Ovary (tissue), 9 donors: ENCODE measurements around the gene GATAD2A. TPM values are rescaled to one million over a fixed set of nuclear protein-coding genes. Genes with fewer than 3 reads are reported as not detected.
A peak's percentile ranks its signal among the peaks of the same experiment; 100 is the strongest.

Source experiments
- DNase-seq, 5 donors: peaks; one replicate each; pipeline ENCODE4 v3.0.0-alpha.2; 2019 to 2020
- H3K27ac ChIP-seq, 2 donors: fragments of 200-600 bp; one replicate each; pipeline versions ENCODE4 v1.5.1 to v1.8.0; 2019 to 2022
- H3K27me3 ChIP-seq: fragments of 200-600 bp; one replicate; pipeline ENCODE4 v1.8.0; 2022
- H3K36me3 ChIP-seq: fragments of 200-600 bp; sonication (generic); one replicate; pipeline ENCODE4 v1.5.1; 2019
- H3K4me1 ChIP-seq: one replicate; pipeline ENCODE4 v1.8.1; 2013; ENCODE audit warnings: mild to moderate bottlenecking, moderate library complexity; ENCODE audit not compliant: insufficient read depth
- H3K4me3 ChIP-seq: fragments of 200-600 bp; sonication (generic); one replicate; pipeline ENCODE4 v1.5.1; 2017
- H3K9me3 ChIP-seq, 2 donors: fragments of 200-600 bp in 1 of 2; sonication (generic) in 1 of 2; one replicate each; pipeline versions ENCODE4 v1.5.1 to v1.8.1; 2013 to 2019; ENCODE audit warnings: mild to moderate bottlenecking in 1 of 2, moderate library complexity in 1 of 2
- EP300 ChIP-seq: sonication (generic); formaldehyde crosslinking; IDR thresholded peaks from one replicate; pipeline ENCODE4 v1.6.1; 2017; ENCODE audit warnings: antibody characterized with exemption
- POLR2A ChIP-seq: fragments of 450-650 bp; IDR thresholded peaks from one replicate; pipeline ENCODE4 v1.6.1; 2017; ENCODE audit warnings: antibody characterized with exemption, mild to moderate bottlenecking, moderate library complexity
- WGBS, 3 donors: extraction: QIAGEN DNeasy Blood & Tissue Kit in 1 of 3; methylation state at CpG; one replicate each; pipeline versions ENCODE4 v1.1.5 to v1.1.7; 2013 to 2017; 5-methylcytosine and 5-hydroxymethylcytosine counted together
- intact Hi-C, 4 donors: fragments of 100-400 bp; cut with DNase I; formaldehyde crosslinking; loops; one replicate each; pipeline versions ENCODE4 v1.11.0 to v1.15.1; 2022 to 2023
- polyA plus RNA-seq, 2 donors: library from polyadenylated mRNA; stranded (reverse); fragments of 200-250 nt in 1 of 2; fragments of 350-450 nt in 1 of 2; fragmentation: Illumina TruSeq in 1 of 2; extraction: RNeasy Lipid Tissue Mini Kit (QIAGEN cat#74804) in 1 of 2; gene quantifications; one replicate each; pipeline ENCODE4 v1.2.3, GENCODE V29; 2013 to 2014
- total RNA-seq, 7 donors: library from RNA; depleted of rRNA in 2 of 7; stranded (reverse); fragments of >200 nt in 2 of 7; fragmentation: NEBNext Ultra II Directional in 3 of 7; extraction: Animal tissue kit (Norgen Biotek cat#: 25700) in 3 of 7; gene quantifications; one replicate each; pipeline versions ENCODE4 v1.1.0 to v1.2.4, GENCODE V29; 2016 to 2023
- TF ChIP-seq, protein P1 (sequence below), 3 donors: fragments of 450-650 bp in 2 of 3; fragments of 200-600 bp in 1 of 3; IDR thresholded peaks; one replicate each; pipeline versions ENCODE4 v1.5.1 to v1.8.0; 2016 to 2022; ENCODE audit warnings: antibody characterized with exemption in 3 of 3, mild to moderate bottlenecking in 1 of 3
- donor health status: DM: no; HTN: no; CAD: no; lungs with moderate emphysema.
- donor health status: DM: no; HTN: no; CAD: no.
- donor health status: Bipolar disorder and iron deficiency.
- donor health status: DM: yes; HTN: yes; CAD: no.
- donor health status: DM: no; HTN: no; CAD: no.
- donor health status: DM: yes; HTN: yes; CAD: no.

GATAD2A gene
- total and polyA plus RNA-seq, 9 donors: 10.7 to 83.0 (median 52.2) TPM

DNA sequence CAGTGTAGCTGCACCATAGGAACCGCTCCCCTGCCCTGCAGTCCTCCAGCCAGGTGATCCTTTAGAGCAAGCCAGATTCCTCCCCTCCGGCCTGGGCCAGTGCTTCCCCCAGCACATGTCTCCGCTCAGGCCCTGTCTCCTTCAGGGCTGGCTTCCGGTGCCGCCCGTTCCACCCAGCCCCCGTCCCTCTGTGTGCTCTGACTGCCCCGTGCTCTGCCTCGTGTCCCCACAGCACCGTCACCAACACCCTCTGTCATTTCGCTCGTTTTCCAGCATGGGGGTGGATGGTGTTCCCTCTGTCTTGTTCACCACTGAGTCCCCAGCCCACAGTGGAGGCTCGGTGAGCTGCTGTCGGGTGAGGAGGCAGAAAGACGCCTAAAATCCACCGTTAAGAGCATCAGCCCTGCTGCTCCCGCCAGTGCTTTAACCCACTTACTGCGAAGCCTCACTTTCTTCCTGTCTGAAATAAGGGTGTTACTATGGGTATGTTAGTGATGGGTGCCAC lies 55.3 kb downstream of the GATAD2A start:
- H3K4me3 ChIP-seq: no peak overlapping the region
- WGBS, 3 donors: 38 to 52% (median 51%) methylated on average over 18 of the region's 18 CpGs
- peak in 3 of 5 donors; percentile 31 to 57 (median 39) for DNase-seq

GRCh38 chr19:19461306-19461670 lies 55.8 kb downstream of the GATAD2A start:
- Histone ChIP-seq H3K4me1 (peaks cover 39% of the 10 kb centered on the region), H3K36me3 (no peaks in the 10 kb centered on the region), H3K27me3 (no peaks in the 10 kb centered on the region), H3K9me3 (no peaks in the 10 kb centered on the region), H3K27ac (peak overlapping the region in 1 of 2 donors; percentile 80), H3K4me3 (no peak overlapping the region)
- TF ChIP-seq POLR2A (no peak), EP300 (no peak)
- TF ChIP-seq, protein P1, sequence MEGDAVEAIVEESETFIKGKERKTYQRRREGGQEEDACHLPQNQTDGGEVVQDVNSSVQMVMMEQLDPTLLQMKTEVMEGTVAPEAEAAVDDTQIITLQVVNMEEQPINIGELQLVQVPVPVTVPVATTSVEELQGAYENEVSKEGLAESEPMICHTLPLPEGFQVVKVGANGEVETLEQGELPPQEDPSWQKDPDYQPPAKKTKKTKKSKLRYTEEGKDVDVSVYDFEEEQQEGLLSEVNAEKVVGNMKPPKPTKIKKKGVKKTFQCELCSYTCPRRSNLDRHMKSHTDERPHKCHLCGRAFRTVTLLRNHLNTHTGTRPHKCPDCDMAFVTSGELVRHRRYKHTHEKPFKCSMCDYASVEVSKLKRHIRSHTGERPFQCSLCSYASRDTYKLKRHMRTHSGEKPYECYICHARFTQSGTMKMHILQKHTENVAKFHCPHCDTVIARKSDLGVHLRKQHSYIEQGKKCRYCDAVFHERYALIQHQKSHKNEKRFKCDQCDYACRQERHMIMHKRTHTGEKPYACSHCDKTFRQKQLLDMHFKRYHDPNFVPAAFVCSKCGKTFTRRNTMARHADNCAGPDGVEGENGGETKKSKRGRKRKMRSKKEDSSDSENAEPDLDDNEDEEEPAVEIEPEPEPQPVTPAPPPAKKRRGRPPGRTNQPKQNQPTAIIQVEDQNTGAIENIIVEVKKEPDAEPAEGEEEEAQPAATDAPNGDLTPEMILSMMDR (IDR thresholded peaks at IDR 0.05): no peak
- 80 to 87% (median 84%) methylated on average over 4 of the region's 4 CpGs for WGBS, 3 donors
- intact Hi-C loops: no loop called here
- DNase-seq: no peak

More for the DNA sequence above, 55.3 kb downstream of the GATAD2A start:
- H3K27ac ChIP-seq: peak overlapping the region in 1 of 2 donors; percentile 21
- intact Hi-C loops: no loop called here
- H3K36me3 ChIP-seq: no peaks in the 10 kb centered on the region
- H3K9me3 ChIP-seq: no peaks in the 10 kb centered on the region
- H3K4me1 ChIP-seq: peaks cover 39% of the 10 kb centered on the region
- H3K27me3 ChIP-seq: no peaks in the 10 kb centered on the region
- TF ChIP-seq, protein P1 (IDR thresholded peaks at IDR 0.05): no peak
- TF ChIP-seq EP300: no peak

DNA sequence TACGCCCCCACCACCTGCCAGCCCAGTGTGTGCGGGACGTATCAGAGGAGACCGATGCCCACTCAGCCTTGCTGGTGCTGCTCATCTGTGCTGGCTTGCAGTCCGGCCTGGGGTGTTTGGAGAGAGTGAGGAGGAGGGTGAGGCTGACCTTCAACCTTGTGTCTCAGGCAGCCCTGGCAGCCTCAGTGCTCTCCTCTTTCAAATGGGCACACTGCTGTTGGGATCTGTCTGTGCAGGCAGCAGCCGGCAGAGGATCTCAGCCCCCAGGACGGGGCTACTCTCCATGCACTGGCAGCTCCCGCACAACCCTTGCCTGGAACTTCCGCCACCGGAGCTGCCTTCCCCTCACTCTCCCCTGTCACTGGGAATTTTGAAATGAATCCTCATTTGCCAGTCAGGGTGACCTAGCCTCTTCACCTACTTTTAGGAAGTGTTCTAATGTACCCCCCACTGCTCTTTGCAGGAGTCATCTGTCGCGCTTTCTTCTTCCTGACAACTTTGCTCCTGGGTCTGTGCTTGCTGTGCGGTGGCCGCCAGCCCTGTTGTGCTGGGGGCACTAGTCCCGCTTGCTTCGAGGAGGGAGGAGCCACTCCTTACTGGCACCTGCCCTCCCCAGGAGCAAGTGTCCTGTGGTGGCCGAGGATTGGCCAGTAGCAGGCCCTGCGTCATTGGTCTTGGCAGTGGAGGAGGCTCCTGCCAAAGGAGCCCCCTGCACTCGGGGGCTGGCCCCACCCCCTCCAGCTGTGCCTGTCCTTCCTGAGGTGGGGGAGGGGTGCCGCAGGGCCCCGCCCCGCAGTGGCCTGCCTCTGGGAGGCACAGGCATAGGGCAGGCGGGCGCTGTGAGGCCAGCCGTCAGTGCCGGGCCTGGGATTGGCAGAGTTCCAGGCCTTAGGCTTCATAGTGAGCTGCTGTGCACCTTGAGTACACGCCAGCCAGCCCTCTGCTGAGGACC lies 56.5 kb downstream of the GATAD2A start:
- Histone ChIP-seq H3K27me3 (no peaks in the 10 kb centered on the region), H3K36me3 (no peaks in the 10 kb centered on the region), H3K4me3 (no peak overlapping the region), H3K4me1 (peaks cover 39% of the 10 kb centered on the region), H3K27ac (peak overlapping the region in 1 of 2 donors; percentile 80), H3K9me3 (no peaks in the 10 kb centered on the region)
- TF ChIP-seq EP300: no peak
- TF ChIP-seq POLR2A: no peak
- TF ChIP-seq, protein P1 (IDR thresholded peaks at IDR 0.05): no peak
- peak; percentile 57 to 81 (median 76) for DNase-seq
- 41 to 58% (median 47%) methylated on average over 21 to 27 of the region's 27 CpGs for WGBS, 3 donors
- intact Hi-C loops: no loop called here

DNA sequence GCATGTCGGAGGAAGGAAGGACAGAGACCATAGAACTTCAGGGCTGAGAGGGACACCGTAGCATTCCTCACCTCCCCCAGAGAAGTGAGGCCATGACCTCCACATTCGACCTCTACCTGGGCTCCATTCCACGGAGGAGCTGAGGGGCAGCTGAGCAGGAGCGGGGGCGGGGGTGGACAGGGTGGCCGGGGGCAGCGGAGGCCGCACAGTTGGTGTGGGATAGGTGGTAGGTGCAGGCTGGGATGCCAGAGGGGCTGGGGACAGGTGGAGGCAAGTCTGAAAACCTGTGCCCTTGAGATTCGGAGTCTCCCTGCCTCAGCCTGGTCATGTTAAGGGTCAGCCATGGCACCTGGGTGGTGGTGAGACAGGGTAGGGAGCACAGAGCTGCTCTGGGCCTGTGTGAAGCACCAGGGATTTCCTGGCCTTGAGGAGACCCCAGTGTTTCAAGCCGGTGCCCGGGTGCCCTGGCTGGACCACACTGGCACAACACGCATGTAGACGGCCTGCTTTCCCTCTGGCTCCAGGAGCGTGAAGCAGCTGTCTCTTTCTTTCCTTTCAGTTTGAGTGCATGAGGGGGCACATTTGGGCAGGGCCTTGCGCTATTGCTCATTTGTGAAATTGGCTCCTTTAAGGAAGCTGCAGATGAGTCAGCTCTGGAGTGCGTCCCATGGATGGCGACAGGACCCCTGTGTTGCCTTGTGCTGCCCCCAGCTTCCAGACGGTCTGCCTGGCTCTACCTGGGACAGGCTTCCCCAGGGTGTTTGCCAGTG lies 58.1 kb downstream of the GATAD2A start:
- intact Hi-C loops: no loop called here
- peak; percentile 53 to 66 (median 56) for DNase-seq
- peaks cover 39% of the 10 kb centered on the region for H3K4me1 ChIP-seq
- H3K36me3 ChIP-seq: no peaks in the 10 kb centered on the region
- H3K27ac ChIP-seq: peak overlapping the region; percentile 23 to 80
- WGBS, 3 donors: 47 to 55% (median 54%) methylated on average over 19 of the region's 19 CpGs
- TF ChIP-seq EP300: no peak
- no peak for TF ChIP-seq POLR2A
- TF ChIP-seq, protein P1 (IDR thresholded peaks at IDR 0.05): no peak
- no peaks in the 10 kb centered on the region for H3K9me3 ChIP-seq
- H3K4me3 ChIP-seq: no peak overlapping the region
- no peaks in the 10 kb centered on the region for H3K27me3 ChIP-seq
